ENCODE data around the gene DHX29.
A peak's percentile ranks its signal among the peaks of the same experiment; 100 is the strongest.

Gene DHX29

DNA sequence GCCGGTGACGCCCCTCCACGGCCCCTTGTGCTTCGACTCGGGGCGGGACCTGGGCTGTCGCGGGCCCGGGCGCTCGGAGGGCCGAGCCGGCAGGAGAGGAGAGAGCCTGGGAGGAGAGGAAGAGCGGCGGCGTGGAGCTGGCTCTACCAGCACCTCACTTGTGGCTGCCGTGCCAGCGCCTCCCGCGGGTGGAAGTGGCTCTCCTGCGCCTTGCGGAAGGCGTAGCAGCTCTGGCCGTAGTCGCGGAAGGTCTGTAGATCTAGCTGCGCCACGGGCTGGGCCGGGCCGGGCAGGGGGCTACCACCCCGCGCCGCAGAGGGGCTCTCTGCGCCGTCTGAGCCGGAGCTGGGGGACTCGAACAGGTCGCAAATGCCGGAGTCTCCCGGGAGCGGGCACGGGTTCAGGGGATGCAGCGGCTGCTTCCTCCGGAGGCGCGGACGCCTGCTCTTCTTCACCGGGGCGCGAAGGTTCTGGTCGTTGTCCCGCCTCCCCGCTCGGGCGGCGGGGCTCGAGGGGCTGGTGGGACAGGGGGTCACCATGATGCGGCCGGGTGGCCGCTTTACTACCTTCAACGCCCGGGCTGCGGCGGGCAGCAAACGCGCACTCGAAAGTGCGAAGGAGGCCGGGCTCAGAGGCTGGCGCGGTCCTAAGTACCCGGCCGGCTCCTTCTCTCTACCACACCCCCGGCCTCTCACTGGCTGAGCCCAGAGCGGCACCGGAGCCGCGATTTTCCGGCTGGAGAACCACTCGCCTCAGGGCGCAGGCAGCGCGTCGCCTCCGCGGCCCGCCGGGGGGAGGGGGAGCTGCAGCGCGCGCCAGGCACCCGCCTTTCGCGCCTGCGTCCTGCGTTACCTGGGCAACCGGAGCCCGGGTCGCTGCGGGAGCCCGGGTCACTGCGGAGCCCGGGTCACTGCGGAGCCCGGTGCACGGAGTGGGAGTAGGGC lies 74.2 kb downstream of the DHX29 start, which contains the start of gene CCNO (continued):
- TF ChIP-seq, protein P1, sequence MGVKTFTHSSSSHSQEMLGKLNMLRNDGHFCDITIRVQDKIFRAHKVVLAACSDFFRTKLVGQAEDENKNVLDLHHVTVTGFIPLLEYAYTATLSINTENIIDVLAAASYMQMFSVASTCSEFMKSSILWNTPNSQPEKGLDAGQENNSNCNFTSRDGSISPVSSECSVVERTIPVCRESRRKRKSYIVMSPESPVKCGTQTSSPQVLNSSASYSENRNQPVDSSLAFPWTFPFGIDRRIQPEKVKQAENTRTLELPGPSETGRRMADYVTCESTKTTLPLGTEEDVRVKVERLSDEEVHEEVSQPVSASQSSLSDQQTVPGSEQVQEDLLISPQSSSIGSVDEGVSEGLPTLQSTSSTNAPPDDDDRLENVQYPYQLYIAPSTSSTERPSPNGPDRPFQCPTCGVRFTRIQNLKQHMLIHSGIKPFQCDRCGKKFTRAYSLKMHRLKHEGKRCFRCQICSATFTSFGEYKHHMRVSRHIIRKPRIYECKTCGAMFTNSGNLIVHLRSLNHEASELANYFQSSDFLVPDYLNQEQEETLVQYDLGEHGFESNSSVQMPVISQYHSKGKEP (tag by site-specific recombination; IDR thresholded peaks at IDR 0.05) = peak; percentile 85
- TF ChIP-seq KLF7 (tag by site-specific recombination; IDR thresholded peaks at IDR 0.05; ENCODE audit: borderline replicate concordance) (no peak; the same call in 1 of the 2 replicates), ZNF391 (tag by site-specific recombination; IDR thresholded peaks at IDR 0.05; ENCODE audit: borderline replicate concordance, low read depth) (0 out of 2 replicates have a peak, but pooled peaks have one; percentile 34), ZNF585B (tag by site-specific recombination; IDR thresholded peaks at IDR 0.05) (no peak), ZBTB20 (tag by site-specific recombination; IDR thresholded peaks at IDR 0.05) (peak; percentile 86), ZNF423 (tag by site-specific recombination; IDR thresholded peaks at IDR 0.05) (peak; percentile 45; the same call in 1 of the 2 replicates), ZNF596 (tag by site-specific recombination; IDR thresholded peaks at IDR 0.05) (peak; percentile 52; the same call in 1 of the 2 replicates), RBAK (tag by site-specific recombination; IDR thresholded peaks at IDR 0.05) (no peak), ZNF114 (tag by site-specific recombination; IDR thresholded peaks at IDR 0.05) (no peak), REPIN1 (tag by site-specific recombination; IDR thresholded peaks at IDR 0.05; ENCODE audit: low read depth) (no peak), ZNF221 (tag by site-specific recombination; IDR thresholded peaks at IDR 0.05; ENCODE audit: borderline replicate concordance) (no peak), ZNF10 (tag by site-specific recombination; IDR thresholded peaks at IDR 0.05) (0 out of 2 replicates have a peak, but pooled peaks have one; percentile 29), WT1 (tag by site-specific recombination; IDR thresholded peaks at IDR 0.05) (no peak; the same call in 1 of the 2 replicates), OVOL3 (tag by site-specific recombination; IDR thresholded peaks at IDR 0.05) (peak; percentile 31; the same call in 1 of the 2 replicates), ZNF777 (tag by site-specific recombination; IDR thresholded peaks at IDR 0.05; ENCODE audit: borderline replicate concordance) (no peak), ZEB2 (tag by site-specific recombination; IDR thresholded peaks at IDR 0.05) (peak; percentile 49; the same call in 1 of the 2 replicates), ZNF473 (tag by site-specific recombination; IDR thresholded peaks at IDR 0.05) (no peak), SETDB1 (IDR thresholded peaks at IDR 0.05; ENCODE audit: insufficient read length, low read length) (no peak), ZFP37 (tag by site-specific recombination; IDR thresholded peaks at IDR 0.05) (peak; percentile 28; the same call in 1 of the 2 replicates), ZNF157 (tag by site-specific recombination; IDR thresholded peaks at IDR 0.05) (no peak), KLF9 (tag by site-specific recombination; IDR thresholded peaks at IDR 0.05; ENCODE audit: low read depth) (peak; percentile 47), ZSCAN30 (tag by site-specific recombination; IDR thresholded peaks at IDR 0.05) (peak; percentile 90), ZNF302 (tag by site-specific recombination; IDR thresholded peaks at IDR 0.05; ENCODE audit: low read depth) (no peak), ZBTB48 (tag by site-specific recombination; IDR thresholded peaks at IDR 0.05) (no peak; the same call in 1 of the 2 replicates), ZNF549 (tag by site-specific recombination; IDR thresholded peaks at IDR 0.05) (no peak)
- TF ChIP-seq, protein P2, sequence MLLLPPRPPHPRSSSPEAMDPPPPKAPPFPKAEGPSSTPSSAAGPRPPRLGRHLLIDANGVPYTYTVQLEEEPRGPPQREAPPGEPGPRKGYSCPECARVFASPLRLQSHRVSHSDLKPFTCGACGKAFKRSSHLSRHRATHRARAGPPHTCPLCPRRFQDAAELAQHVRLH (tag by site-specific recombination; IDR thresholded peaks at IDR 0.05) = peak; percentile 71; the same call in 1 of the 2 replicates
- TF ChIP-seq, protein P3, sequence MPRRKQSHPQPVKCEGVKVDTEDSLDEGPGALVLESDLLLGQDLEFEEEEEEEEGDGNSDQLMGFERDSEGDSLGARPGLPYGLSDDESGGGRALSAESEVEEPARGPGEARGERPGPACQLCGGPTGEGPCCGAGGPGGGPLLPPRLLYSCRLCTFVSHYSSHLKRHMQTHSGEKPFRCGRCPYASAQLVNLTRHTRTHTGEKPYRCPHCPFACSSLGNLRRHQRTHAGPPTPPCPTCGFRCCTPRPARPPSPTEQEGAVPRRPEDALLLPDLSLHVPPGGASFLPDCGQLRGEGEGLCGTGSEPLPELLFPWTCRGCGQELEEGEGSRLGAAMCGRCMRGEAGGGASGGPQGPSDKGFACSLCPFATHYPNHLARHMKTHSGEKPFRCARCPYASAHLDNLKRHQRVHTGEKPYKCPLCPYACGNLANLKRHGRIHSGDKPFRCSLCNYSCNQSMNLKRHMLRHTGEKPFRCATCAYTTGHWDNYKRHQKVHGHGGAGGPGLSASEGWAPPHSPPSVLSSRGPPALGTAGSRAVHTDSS (tag by site-specific recombination; IDR thresholded peaks at IDR 0.05) = no peak
- TF ChIP-seq, protein P4, sequence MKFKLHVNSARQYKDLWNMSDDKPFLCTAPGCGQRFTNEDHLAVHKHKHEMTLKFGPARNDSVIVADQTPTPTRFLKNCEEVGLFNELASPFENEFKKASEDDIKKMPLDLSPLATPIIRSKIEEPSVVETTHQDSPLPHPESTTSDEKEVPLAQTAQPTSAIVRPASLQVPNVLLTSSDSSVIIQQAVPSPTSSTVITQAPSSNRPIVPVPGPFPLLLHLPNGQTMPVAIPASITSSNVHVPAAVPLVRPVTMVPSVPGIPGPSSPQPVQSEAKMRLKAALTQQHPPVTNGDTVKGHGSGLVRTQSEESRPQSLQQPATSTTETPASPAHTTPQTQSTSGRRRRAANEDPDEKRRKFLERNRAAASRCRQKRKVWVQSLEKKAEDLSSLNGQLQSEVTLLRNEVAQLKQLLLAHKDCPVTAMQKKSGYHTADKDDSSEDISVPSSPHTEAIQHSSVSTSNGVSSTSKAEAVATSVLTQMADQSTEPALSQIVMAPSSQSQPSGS (tag by site-specific recombination; IDR thresholded peaks at IDR 0.05; ENCODE audit: low read depth) = no peak
- TF ChIP-seq, protein P5, sequence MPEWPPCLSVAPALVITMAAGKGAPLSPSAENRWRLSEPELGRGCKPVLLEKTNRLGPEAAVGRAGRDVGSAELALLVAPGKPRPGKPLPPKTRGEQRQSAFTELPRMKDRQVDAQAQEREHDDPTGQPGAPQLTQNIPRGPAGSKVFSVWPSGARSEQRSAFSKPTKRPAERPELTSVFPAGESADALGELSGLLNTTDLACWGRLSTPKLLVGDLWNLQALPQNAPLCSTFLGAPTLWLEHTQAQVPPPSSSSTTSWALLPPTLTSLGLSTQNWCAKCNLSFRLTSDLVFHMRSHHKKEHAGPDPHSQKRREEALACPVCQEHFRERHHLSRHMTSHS (tag by site-specific recombination; IDR thresholded peaks at IDR 0.05) = no peak
- TF ChIP-seq, protein P6, sequence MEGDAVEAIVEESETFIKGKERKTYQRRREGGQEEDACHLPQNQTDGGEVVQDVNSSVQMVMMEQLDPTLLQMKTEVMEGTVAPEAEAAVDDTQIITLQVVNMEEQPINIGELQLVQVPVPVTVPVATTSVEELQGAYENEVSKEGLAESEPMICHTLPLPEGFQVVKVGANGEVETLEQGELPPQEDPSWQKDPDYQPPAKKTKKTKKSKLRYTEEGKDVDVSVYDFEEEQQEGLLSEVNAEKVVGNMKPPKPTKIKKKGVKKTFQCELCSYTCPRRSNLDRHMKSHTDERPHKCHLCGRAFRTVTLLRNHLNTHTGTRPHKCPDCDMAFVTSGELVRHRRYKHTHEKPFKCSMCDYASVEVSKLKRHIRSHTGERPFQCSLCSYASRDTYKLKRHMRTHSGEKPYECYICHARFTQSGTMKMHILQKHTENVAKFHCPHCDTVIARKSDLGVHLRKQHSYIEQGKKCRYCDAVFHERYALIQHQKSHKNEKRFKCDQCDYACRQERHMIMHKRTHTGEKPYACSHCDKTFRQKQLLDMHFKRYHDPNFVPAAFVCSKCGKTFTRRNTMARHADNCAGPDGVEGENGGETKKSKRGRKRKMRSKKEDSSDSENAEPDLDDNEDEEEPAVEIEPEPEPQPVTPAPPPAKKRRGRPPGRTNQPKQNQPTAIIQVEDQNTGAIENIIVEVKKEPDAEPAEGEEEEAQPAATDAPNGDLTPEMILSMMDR (tag by site-specific recombination; IDR thresholded peaks at IDR 0.05) = peak; percentile 77

Measured in HEK293 (cell line).